NCI-H748 (cell line): ENCODE results near the gene PTPRN.

Experiments used
- DNase-seq: peaks from one replicate; lab custom pipeline; 2025; ENCODE audit not compliant: unreplicated experiment; lab: John Stamatoyannopoulos, UW

Gene PTPRN

DNA sequence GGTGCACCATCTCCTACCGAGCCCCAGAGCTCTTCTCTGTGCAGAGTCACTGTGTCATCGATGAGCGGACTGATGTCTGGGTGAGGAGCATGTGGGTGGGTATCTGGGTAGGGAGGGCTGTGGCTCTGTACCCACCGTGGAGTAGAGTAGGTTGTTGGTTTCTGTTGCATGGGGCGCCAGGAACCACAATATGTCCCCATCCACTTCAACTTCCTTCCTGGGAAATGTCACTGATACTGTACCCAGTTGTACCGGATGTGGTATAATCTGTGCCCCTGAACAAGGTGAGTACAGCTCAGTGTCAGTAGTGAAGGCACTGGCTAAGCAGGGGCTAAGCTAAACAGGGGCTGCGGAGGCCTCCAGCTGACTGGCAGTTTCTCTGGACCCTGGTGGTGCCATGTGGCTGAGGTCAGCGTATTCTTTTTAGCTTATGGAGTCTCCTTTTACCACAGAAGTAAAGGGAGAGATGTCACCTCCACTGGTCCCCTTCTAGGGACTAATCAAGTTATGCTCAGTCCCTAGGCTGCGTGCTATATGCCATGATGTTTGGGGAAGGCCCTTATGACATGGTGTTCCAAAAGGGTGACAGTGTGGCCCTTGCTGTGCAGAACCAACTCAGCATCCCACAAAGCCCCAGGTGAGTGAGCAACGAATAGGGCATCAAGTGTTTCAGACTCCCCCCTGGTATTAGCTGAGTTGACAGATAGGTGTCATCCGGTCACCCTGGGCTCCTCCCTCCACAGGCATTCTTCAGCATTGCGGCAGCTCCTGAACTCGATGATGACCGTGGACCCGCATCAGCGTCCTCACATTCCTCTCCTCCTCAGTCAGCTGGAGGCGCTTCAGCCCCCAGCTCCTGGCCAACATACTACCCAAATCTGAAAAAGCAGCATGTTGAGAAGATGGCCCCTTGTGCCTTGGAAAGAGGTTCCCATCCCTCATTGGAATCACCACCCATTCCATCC is 61.2 kb downstream of the PTPRN start:
- DNase-seq: no peak

DNA sequence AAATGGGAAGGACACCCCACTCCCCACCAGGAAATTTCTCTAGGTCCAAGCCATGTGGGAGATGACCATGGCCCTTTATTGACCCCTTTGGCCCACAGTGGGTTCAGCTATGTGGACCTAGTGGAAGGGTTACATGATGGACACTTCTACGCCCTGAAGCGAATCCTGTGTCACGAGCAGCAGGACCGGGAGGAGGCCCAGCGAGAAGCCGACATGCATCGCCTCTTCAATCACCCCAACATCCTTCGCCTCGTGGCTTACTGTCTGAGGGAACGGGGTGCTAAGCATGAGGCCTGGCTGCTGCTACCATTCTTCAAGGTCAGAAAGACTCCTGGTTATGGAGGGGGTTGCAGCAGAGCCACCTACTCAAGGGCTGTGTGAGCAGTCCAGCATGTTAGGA is 62.6 kb downstream of the PTPRN start:
- DNase-seq: no peak

DNA sequence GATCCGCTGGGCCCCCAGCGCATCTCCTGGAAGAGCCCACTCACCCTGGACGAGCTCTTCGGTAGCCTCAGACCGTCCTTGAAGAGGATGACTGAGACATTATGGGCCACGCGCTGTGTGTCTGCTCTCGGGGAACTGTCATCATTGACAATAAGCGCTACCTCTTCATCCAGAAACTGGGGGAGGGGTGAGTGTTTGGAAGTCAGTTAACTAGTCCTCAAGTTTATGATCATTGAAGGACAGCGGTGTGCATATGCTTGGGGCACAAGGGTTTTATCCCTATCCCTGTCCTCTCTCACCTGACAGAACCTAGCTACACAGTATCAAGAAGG is 63.3 kb downstream of the PTPRN start:
- DNase-seq: no peak

DNA sequence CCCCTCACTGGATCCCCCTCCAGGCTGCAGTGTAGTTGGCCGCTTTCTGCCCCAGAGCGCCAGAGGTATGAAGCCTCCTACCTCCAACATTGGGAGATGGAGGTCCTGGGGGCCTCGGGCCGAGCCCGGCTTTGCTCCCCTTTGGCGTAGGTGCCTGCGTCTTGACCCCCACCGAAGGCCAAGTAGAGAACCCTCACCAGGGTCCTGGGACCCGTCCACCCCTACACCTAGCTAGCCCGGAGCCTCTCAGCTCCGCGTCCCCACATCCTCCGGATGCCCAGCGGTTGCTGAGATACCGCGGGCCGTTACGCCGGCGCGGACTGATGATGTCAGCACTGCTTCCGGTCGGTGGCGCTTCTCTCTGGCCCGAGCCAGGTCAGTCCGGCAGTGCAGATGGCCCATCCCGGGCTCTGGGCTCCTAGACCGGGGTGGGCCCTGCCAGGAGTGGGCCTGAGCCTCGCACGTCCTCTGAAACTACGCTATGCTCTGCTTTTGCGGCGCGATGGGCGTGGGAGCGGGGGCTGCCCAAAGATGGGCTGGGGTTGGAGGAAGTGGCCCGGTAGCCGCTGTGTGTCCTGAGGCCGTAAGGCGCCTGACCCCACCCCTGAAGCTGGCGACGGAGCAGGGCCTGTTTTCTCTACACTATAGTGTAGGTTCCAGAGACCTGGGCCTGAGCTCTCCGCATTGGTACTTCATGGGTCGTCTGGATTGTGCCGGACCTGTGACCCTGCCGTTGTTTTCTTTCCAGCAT is 63.9 kb downstream of the PTPRN start, which contains the start of the genes GLB1L and STK16:
GLB1L (minus strand) TSS at position 297 of the 751 bp plus-strand sequence. CDS start 1,871 bp downstream, outside the sequence.
STK16 (plus strand) TSS at position 332 of the 751 bp plus-strand sequence. CDS start 521 bp downstream, outside the sequence.
- DNase-seq: peak; percentile 94

DNA sequence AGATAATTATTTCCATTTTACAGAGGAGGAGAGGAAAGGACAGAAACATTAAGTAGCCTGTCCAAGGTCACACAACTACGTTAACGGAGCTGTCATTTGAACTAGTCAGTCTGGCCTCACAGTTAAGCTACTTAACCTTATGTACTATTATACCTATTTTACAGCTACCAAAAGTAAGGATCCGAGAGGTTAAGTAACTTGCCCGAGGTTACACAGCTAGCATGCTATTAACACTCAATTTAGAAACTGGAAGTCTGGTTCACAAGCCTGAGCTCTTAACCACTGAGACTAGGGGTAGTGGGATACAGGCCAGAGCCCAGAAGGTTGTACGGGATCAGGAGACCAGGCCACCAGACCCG is 64.4 kb downstream of the PTPRN start:
- no peak for DNase-seq

DNA sequence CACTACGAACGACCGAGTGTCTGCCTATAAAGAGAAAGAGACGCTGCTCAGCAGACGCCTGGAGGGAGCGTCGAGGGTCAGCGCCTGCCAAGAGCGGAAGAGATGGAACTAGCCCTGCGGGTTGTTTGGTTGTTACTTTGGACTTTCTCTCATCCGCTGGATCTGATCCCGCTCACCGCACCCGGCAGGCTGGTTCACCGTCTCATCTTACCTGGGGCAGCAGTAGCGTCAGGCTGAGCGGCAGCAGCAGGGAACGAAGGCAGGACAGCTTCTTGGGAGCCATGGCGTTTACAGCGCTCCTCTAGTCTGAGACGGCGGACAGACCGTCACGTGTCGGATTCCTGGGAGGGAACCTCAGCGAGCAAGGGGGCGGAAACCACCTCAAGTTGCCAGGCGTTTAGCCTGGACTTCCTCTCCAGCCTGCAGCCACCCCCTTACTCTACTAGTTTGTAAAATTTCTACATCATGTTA is 65.9 kb downstream of the PTPRN start:
- DNase-seq: no peak
